A673 (cell line): ENCODE results near the gene ANGPTL2.

Experiments used
- CTCF ChIP-seq: fragments of 300-800, 200-600 bp; sonication (generic); conservative IDR thresholded peaks from 2 replicates; pipeline ENCODE4 v1.5.1; 2017; ENCODE audit warnings: low read depth, mild to moderate bottlenecking, antibody characterized with exemption, low read length, moderate library complexity, mixed read lengths
- EZH2 ChIP-seq: fragments of 200-600 bp; sonication (generic); IDR thresholded peaks from 2 replicates; pipeline ENCODE4 v1.6.1; 2017; ENCODE audit warnings: borderline replicate concordance, low read depth, mild to moderate bottlenecking, mixed read lengths, antibody characterized with exemption, low read length; ENCODE audit not compliant: poor library complexity, severe bottlenecking

- TF ChIP-seq CTCF (no peak), EZH2 (no peak)
Observed at GRCh38 chr9:127147251-127147650, 24.8 kb upstream of the ANGPTL2 start.
